ENCODE data around the gene PCARE. TPM values are rescaled to one million over a fixed set of nuclear protein-coding genes. Genes with fewer than 3 reads are reported as not detected.

PCARE gene
- total and polyA plus RNA-seq, 2 of the 8 experiments (the other 6 are each of a cell fraction or from before 2014, with no cell fraction given) = not detected

DNA sequence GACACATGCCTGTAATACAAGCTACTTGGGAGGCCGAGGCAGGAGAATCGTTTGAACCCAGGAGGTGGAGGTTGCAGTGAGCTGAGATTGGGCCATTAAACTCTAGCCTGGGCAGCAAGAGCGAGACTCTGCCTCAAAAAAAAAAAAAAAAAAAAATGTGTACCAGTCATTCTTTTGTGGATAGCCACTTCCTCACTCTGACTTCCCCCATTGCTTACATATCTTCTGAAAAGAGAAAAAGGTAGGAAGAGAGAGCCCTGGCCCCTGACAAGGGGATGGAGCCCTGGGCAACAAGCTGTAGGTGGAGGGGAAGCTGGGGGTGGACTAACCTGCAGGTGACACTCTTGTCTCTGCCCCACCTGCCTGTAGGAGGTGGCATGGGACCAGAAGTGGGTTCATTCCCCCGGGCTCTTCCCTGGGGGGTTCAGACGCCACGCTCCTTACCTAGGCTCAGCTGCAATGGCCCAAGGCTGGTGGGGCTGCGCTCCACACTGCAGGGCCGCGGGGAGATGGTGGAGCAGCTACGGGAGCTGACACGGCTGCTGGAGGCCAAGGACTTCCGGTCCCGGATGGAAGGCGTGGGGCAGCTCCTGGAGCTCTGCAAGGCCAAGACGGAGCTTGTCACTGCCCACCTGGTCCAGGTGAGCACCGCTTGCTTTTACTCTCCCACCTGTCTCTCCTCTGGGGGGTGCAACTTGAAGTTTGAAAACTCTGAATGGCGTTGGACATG lies 39.1 kb downstream of the PCARE start (continued):
- no peak for TF ChIP-seq CHD2 (IDR thresholded peaks at IDR 0.05; ENCODE audit: low read length)
- no peak for TF ChIP-seq ASH2L (IDR thresholded peaks at IDR 0.05; ENCODE audit: low read length)
- TF ChIP-seq EGR1 (IDR thresholded peaks at IDR 0.05; ENCODE audit: borderline replicate concordance, low read depth, low read length) = no peak
- no peak for TF ChIP-seq HDAC2 (IDR thresholded peaks at IDR 0.05; ENCODE audit: borderline replicate concordance in 1 of 2, low read depth in 2 of 2, low read length in 2 of 2)
- TF ChIP-seq KDM4A (IDR thresholded peaks at IDR 0.05; ENCODE audit: low read depth, low read length, severe bottlenecking) = no peak

Measured in H1 (cell line).